ENCODE data around the gene TSACC.
"Not testable (repeated sequence)": the region's sequence is repeated elsewhere in the genome, so short reads cannot be mapped to it uniquely, and the experiment has no call there.

The TSACC gene

DNA sequence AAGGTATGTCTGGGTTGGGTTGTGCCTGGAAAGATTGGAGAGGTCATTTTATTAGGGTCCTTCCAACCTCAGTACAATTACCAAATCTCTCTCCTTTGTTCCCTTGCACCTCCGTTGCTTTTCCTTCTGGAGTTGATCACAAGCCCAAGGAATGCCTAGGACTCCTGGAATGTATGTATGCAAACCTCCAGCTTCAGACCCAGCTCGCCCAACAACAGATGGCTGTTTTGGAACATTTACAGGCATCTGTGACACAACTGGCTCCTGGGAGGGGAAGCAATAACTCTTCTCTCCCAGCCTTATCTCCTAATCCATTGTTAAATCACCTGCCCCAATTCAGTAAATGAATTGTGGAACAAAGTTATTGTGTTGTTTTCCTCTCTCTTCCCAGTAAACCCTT lies 8.3 kb downstream of the TSACC start:
- DNase-seq (ENCODE audit: low read depth), result no peak

GRCh38 chr1:156347331-156347730 lies 9.0 kb downstream of the TSACC start:
- no peak for DNase-seq (ENCODE audit: low read depth)

GRCh38 chr1:156352481-156352880 lies 14.2 kb downstream of the TSACC start:
- DNase-seq (ENCODE audit: low read depth), result not testable (repeated sequence)

- no peak for DNase-seq (ENCODE audit: low read depth)
These were observed 18.0 kb downstream of the TSACC start for GRCh38 chr1:156356262-156356874.

GRCh38 chr1:156356875-156357534 lies 18.7 kb downstream of the TSACC start:
- peak; percentile 42 for DNase-seq (ENCODE audit: low read depth)

- no peak for DNase-seq (ENCODE audit: low read depth)
These were observed 19.7 kb downstream of the TSACC start for GRCh38 chr1:156357977-156358376.

DNA sequence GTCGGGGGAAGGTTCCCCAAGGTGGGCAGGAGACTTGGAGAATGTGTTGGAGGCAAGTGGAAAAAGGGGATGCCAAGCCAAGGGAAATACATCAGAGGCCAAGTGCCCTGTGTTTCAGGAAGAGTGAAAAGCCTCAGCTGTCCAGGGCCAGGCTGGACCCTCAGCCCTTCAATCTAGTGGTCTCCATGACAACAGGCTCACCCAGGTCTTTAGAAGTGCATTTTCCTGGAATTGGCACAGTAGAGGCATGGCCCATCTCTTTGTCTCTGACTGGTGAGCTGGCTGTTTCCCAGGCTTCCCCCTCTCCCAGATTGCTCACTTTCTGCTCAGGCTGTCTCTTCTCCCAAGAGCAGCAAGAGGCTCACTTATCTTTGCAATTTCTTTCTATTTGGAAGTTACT lies 20.3 kb downstream of the TSACC start:
- DNase-seq (ENCODE audit: low read depth), result no peak

- no peak for DNase-seq (ENCODE audit: low read depth)
These were observed 20.9 kb downstream of the TSACC start for GRCh38 chr1:156359249-156359648.

- no peak for DNase-seq (ENCODE audit: low read depth)
These were observed 21.6 kb downstream of the TSACC start for GRCh38 chr1:156359973-156360372.

GRCh38 chr1:156360534-156360933 lies 22.2 kb downstream of the TSACC start:
- DNase-seq (ENCODE audit: low read depth), result no peak

- no peak for DNase-seq (ENCODE audit: low read depth)
These were observed 27.4 kb downstream of the TSACC start for GRCh38 chr1:156365754-156366153.

DNA sequence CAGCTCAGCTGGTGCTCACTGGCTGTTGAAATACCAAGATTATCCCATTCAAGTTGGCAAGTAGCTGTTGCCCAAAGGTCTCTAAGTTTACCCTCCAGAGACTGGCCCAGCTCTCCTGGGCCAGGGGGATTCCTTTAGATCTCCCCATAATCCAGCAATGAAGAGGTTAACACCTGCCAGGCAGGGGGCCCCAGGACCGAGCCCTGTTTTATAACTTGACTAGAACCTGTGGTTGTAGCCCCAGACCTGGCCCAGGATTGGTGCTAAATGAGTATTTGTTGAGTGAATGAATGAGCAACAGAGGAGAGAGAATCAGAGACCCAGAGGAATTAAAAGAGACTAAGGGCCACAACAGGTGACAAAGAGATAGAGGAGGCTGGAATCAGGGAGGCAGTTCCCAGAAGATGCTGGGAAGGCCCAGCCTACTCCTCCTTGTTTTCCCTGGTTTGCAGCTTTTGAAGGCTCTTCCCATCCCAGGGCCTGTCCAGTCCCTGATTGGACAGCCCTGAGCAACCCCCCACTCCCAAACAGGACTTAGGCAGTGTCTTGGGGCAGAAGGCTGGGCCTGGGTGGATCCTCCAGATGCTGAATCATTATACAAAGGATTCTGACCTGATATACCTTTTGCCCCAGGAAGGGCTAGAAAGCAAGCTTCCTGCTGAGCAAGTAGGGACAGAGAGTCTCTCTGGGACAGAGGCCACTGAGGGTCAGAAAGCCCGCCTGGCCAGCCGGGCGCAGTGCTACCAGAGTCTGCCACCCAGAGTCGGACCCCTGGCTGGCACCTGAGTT lies 28.2 kb downstream of the TSACC start:
- DNase-seq (ENCODE audit: low read depth), result no peak

DNA sequence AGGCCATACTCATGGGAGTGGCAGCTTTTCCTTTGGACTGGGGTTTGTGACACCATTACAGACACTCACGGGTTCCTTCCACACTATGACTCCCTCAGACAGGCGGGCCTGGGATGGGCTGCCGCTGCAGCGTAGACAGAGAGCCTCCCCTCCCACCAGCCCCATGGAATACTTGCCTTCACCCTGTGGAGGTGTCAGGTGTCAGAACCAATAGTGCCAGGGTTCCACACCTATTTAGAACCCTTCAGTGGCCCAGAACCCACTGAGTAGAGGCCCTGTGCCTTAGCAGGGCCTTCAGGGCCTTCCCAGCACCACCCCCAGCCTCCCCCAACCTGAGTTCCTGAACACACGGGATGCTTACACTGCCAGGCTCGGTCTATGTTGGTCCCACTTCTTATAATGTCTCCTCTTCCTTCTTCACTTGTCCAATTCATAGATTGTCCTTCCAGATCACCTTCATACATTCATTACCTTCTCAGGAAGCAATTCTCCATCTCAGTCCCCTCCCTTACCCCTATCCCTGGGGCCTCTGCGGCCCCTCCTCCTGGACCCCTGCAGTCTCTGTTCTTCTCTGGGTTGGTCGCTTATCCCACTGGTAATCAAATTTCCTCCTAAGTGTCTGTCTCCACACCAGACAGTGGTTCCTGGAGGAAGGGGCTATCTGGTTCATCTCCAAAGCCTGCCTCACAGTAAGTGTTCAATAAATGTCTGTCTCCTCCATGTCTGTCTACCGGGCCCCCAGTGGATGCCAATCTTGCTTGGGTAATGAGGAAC lies 29.2 kb downstream of the TSACC start:
- DNase-seq (ENCODE audit: low read depth), result no peak

GRCh38 chr1:156368157-156368658 lies 29.9 kb downstream of the TSACC start:
- no peak for DNase-seq (ENCODE audit: low read depth)

- DNase-seq (ENCODE audit: low read depth), result no peak
These were observed 30.8 kb downstream of the TSACC start, which contains the start of gene RHBG for GRCh38 chr1:156368889-156369684. Gene RHBG, plus strand, starts transcription at chr1:156369211. Its CDS starts 39 bp downstream, at chr1:156369250.

- not testable (repeated sequence) for DNase-seq (ENCODE audit: low read depth)
These were observed 31.5 kb downstream of the TSACC start for GRCh38 chr1:156369685-156370286.

GRCh38 chr1:156371553-156372264 lies 33.4 kb downstream of the TSACC start:
- no peak for DNase-seq (ENCODE audit: low read depth)

DNA sequence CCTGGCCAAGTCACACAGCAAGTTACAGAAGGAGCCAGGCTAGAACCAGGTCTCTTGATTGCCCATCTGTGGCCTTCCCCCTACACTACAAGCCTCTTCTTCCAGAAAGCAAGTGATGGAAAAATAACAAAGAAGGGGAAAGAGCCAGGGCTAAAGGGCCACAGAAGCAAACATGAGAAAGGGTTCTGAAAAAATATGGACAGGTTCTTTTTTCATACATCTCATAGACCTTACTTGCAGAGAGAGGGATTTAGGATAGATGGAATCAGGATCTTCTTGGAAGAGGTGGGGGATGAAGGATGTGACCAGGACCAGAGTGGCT lies 33.9 kb downstream of the TSACC start:
- DNase-seq (ENCODE audit: low read depth), result no peak

DNA sequence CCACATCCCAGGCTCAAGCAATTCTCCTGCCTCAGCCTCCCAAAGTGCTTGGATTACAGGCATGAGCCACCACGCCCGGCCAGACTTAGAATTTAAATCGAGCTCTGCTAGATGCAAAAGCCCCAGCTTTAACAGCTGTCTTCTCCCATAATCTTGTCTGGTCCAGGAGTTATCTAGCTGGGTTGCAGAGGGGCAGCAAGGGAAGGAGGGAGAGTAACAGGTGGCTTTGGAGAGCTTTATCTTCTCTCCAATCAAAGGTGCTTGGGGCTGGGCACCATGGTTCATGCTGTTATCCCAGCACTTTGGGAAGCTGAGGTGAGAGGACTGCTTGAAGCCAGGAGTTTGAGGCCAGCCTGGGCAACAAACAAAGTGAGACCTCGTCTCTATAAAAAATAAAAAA lies 34.5 kb downstream of the TSACC start:
- DNase-seq (ENCODE audit: low read depth), result no peak

- no peak for DNase-seq (ENCODE audit: low read depth)
These were observed 35.2 kb downstream of the TSACC start for GRCh38 chr1:156373546-156373945.

Data from stimulated activated CD8-positive, alpha-beta memory T cell treated with anti-CD3 and anti-CD28 coated beads, Interleukin-15, amount 100 ng/mL, for 1 hour (primary cell).